Activated CD8-positive, alpha-beta memory T cell treated with anti-CD3 and anti-CD28 coated beads, Interleukin-2, amount 50 U/mL, for 4 hours (primary cell): Measurements from ENCODE around the gene SYT1.

Experiments
- DNase-seq: peaks from one replicate; pipeline ENCODE4 v3.0.0-alpha.2; 2020

SYT1 gene

DNA sequence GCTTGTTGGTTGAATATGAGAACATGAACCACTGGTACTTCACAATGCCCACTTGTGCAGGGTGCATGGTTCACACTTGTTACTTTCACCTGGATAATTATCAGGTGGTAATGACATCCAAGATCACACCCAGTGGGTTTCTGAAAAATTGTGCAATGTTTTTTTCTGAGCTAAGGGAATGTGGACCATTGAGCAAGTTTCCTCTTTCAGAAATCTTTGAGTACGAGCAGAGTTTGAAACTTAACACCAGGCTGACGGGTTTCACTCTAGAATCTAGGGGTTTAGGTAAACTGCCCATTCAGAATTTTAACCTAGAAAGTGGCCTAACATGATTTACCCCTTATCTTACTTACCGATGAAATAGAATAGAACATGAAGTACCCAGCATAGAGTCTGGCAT lies 436.6 kb downstream of the SYT1 start:
- no peak for DNase-seq

- no peak for DNase-seq
These were observed 437.7 kb downstream of the SYT1 start for GRCh38 chr12:79302162-79302814.

DNA sequence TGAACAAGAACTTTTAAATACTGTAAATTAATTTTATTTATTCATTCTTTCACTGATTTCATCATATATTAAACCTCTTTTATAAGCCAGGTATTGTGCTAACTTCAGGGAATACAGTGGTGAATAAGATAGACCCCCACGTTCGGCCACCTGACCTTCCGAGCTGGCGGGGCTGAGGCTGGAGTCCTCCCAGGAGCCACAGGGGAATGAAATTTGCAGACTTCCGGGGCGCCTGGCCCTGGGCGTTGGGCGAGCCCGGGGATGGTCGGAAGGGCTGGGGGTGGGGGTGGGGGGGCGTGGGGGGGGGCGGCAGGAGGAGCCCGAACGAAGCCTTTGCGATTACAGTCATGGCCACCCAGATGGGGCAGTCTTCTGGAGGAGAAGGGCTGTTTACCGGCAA lies 442.8 kb downstream of the SYT1 start:
- no peak for DNase-seq

DNA sequence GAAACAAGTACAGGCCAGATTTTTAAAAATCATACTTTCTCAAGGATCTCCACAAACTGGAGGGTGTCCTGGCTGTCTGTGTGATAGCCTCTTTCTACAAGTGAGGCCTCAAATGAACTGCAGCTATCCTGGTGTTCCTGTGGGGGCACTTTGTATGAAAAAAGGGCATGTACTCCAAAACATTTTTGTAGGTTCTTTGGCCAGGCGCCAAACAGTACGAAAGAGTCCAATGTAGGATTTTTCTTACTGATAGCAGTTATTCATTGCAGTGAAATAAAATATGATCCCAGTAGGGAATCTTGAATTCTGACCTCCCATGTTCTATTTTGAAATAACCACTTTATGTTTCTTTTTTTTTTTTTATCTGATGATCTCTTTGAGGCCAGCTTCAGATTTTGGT lies 444.5 kb downstream of the SYT1 start:
- DNase-seq: no peak

GRCh38 chr12:79317179-79317847 lies 452.7 kb downstream of the SYT1 start:
- DNase-seq: no peak

- no peak for DNase-seq
These were observed 458.3 kb downstream of the SYT1 start for GRCh38 chr12:79322905-79323304.

- DNase-seq: no peak
These were observed 460.0 kb downstream of the SYT1 start for GRCh38 chr12:79324571-79324970.

DNA sequence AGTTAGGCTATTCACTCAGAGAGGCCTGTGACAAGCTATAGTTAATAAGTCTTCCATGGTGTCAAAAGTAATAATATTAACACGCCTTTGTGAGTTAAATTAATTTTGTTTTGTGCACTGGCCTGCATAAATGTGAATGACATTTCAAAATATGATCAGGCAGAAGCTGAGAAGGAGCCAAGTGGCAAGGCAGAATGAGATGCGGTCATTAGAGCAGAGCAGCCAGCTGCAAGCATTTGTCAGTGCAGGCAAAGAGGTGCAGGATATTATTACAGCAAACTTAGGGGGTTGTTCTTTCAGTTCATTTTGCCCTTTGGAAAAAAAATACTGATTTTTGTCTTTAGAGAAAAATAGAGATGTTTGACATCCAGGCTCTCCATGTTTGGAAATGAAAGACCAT lies 461.6 kb downstream of the SYT1 start:
- DNase-seq: no peak

GRCh38 chr12:79326663-79327062 lies 462.1 kb downstream of the SYT1 start:
- DNase-seq: no peak

DNA sequence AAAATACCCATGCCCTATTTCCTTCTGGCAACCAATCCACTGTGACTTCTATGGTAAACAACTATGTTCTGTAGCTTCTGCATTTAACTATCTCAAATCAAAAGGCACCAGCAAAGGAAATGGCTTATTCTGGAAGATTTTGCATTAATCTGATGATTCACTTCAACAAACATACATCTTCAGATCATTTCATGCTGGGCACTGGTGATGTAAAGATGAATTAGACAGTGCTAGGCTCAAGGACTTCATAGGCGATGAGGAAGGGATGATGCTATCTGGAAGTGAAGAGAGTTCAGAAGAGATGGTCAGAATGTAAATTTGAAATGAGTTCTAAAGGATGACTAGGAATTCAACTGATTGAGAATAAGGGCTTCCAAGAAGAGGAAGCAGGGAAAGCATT lies 462.9 kb downstream of the SYT1 start:
- DNase-seq: no peak

GRCh38 chr12:79329933-79330332 lies 465.4 kb downstream of the SYT1 start:
- no peak for DNase-seq

DNA sequence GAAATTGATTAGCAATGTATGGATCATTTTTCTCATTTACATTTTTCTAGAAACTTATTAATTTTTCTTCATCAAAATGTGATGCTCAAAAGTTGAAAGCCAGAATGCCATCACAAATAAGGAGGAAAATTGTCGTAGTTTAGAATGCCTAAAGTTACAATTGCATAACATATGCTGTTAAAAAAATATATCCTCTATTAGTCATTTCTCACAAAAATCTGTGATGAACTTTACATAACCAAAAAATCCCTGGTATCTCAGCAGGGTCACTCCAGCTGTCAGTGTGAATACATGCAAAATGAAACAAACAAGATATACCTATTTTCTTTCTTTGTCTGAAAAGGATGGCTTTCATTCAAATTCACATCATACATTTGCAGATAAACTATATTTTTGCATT lies 467.3 kb downstream of the SYT1 start:
- DNase-seq: no peak

DNA sequence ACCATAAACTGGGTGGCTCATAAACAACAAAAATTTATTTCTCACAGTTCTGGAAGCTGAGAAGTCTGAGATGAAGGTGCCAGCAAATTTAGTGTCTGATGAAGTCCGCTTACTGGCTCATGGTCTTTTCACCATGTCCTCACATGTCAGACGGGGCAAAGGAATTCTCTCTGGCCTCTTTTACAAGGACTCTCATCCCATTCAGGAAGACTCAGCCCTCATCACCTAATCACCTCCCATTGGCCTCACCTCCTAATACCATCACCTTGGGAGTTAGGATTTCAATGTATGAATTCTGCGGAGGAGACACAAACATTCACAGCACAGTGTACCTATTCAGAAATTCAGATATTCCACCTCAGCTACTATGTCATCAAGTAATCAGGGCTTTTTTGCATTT lies 468.6 kb downstream of the SYT1 start:
- no peak for DNase-seq

GRCh38 chr12:79337662-79338290 lies 473.2 kb downstream of the SYT1 start:
- no peak for DNase-seq

DNA sequence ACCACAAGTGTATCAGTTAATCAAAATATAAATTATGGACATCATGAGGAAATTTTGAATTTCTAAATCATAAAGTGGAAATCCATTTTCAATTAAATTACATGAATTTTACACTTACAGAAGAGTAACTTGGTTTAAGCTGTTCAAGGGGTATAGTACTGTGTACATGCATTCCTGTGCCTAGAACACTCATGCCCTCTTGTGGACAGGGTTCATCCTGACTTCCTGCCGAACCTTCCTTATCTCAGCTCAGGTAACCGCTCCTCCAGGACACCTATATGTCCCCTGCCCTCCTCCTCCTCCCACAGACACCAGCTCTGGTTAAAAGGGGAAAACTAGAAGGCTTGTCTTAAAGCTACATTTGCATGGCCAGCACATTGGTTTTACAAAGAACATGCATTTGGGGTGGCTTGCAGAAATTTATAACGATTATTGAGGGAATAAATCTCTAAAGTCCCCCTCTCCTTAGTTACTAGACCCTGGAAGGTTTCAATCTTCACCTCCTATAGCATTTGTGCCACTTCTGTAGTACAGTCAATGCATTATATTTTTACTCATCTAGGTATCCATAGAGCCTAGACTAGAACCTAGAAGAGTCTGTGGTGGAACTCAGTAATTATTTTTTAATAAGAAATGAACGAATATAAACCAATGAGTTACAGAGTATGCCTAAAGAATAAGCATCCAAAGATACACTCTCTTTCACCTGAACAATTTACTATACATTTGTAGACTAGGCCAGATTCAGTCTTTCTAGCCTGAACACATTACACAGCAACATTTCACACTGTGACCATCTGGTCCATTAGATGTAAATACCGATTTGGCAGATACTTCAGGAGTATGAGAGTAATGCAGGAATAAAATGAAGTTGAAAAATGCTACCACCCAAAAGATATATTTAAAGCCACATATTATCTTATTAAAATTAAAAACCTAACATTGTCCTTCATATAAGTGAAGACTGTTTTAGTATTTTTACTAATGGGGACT lies 480.6 kb downstream of the SYT1 start:
- no peak for DNase-seq

DNA sequence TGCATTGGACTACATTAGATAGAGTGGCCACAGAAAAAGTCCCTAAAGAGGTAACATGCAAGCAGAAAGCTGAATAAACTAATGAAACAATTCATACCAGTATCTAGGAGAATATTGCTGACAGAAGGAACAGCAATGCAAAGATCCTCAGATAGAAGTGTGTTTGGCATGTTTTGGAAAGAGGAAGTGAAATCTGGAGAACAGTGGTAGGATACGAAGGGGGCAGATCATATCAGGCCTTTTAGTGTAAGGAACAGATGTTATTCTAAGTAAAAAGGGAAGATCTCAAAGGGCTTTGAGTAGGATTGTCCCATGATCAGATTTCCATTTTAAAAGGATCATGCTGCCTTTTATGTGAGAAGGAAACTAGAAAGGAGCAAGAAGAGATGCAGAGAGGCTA lies 483.3 kb downstream of the SYT1 start:
- DNase-seq: no peak

GRCh38 chr12:79351251-79351650 lies 486.7 kb downstream of the SYT1 start:
- no peak for DNase-seq

- DNase-seq: no peak
These were observed 491.6 kb downstream of the SYT1 start for GRCh38 chr12:79356216-79356615.

DNA sequence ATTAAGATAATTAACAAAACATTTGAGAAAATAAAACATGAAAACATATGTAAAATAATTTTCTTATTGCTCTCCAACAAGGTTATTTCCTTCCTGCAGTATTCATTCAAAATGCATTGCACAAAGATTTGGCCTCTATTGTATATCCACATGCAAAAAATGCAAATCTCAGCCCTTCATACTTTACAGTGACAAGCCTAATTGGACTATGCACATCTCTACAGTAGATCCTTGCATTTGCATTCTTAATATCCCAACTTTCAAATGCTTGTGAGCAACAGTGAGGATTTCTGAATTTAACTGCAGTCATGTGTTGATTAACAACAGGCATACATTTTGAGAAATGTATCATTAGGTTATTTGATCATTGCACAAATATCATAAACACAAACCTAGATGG lies 492.5 kb downstream of the SYT1 start:
- DNase-seq: no peak

- DNase-seq: no peak
These were observed 494.2 kb downstream of the SYT1 start for GRCh38 chr12:79358716-79359300.

DNA sequence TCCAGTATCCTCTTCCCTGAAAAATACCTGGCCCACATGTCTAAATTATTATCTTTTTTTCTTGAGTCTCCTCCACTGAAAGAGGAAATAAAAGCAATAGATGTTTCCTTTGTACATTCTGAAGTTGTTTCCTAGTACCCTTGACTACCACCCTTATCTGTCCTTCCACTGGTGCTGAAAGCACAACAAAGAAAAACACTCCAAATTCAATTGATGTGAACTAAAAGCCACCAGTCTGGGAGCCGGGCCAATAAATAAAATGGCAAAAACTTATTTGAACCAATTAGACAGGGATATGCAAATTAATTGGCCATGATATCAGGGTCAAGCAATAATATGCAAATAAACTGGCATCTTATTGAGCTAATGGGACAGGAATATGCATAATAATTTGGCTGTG lies 495.7 kb downstream of the SYT1 start:
- no peak for DNase-seq

DNA sequence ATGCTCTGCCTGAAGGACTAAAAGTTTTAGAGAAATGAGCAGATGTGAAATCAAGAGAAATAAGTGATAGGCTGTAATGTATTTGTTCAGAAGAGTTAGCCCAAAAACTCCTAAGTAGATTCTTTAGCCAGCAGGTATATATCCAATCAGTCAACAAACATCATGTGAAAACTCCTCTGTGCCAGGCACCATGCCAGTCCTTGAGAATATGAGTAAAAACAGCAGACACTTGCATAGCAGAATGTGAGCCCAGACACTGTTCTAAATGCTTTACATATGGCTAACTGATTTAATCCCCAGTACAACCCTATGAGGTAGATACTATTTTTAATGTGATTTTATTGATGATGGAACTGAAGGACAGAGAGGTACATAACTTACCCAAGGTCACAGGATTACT lies 496.4 kb downstream of the SYT1 start:
- DNase-seq: no peak

DNA sequence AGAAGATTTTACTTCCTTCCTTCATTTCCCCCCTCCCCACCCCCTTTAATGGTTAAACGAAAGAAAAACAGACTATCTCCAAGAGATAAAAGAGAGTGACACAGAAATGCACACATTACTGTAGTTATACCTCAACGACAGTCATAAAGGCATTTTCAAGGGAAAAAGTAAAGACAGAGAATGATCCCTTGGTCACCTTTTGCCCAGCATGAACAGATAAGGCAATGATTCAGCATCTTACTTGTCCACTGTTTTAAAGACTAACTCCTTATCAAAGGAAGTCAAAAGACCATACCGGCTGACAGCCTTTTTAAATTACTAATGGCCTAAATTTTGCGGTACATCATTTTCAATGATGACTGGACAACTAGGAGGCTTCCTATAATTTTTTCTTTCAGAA lies 499.6 kb downstream of the SYT1 start:
- no peak for DNase-seq
